CD14-positive monocyte (primary cell): ENCODE data around the gene ZNF343. TPM values are rescaled to one million over a fixed set of nuclear protein-coding genes. Genes with fewer than 3 reads are reported as not detected.

Source experiments
- DNase-seq, 3 donors: peaks; one replicate each; pipeline ENCODE4 v3.0.0-alpha.2; 2011 to 2022
- H2AFZ ChIP-seq: 2 replicates; pipeline ENCODE4 v1.6.0; 2012; ENCODE audit warnings: mild to moderate bottlenecking, low read depth, low read length, inconsistent platforms; ENCODE audit not compliant: insufficient read depth, poor library complexity, severe bottlenecking
- H3K27ac ChIP-seq, 2 donors: 1 replicate in 1 of 2; 2 replicates in 1 of 2; pipeline ENCODE4 v1.5.1; 2012 to 2013; ENCODE audit warnings: low read length in 2 of 2, control low read depth in 1 of 2, inconsistent platforms in 1 of 2, low read depth in 1 of 2, mild to moderate bottlenecking in 1 of 2
- H3K27me3 ChIP-seq, 2 donors: one replicate each; pipeline versions ENCODE4 v1.6.0 to v1.6.1; 2011 to 2013; ENCODE audit warnings: low read length in 2 of 2; ENCODE audit not compliant: control insufficient read depth in 2 of 2, insufficient read depth in 2 of 2
- H3K36me3 ChIP-seq, 2 donors: replicated peaks in 1 of 2; 1 replicate in 1 of 2; 2 replicates in 1 of 2; pipeline versions ENCODE4 v1.5.1 to v1.6.1; 2012 to 2013; ENCODE audit warnings: low read length in 2 of 2, control low read depth in 1 of 2, inconsistent platforms in 1 of 2, mild to moderate bottlenecking in 1 of 2; ENCODE audit not compliant: insufficient read depth in 2 of 2, control insufficient read depth in 1 of 2
- H3K4me1 ChIP-seq, 2 donors: 1 replicate in 1 of 2; 2 replicates in 1 of 2; pipeline versions ENCODE4 v1.5.1 to v1.6.1; 2012 to 2013; ENCODE audit warnings: low read length in 2 of 2, control low read depth in 1 of 2, inconsistent platforms in 1 of 2, mild to moderate bottlenecking in 1 of 2, moderate library complexity in 1 of 2; ENCODE audit not compliant: insufficient read depth in 2 of 2, control insufficient read depth in 1 of 2
- H3K4me2 ChIP-seq: replicated peaks from 2 replicates; pipeline ENCODE3; 2012; ENCODE audit warnings: low read length, moderate library complexity, mild to moderate bottlenecking; ENCODE audit not compliant: poor library complexity, severe bottlenecking; ENCODE audit errors: extremely low read depth
- H3K4me3 ChIP-seq, 3 experiments: fragments of 200-600 bp in 1 of 3; sonication (generic) in 1 of 3; replicated peaks in 1 of 3; 1 replicate in 2 of 3; 2 replicates in 1 of 3; pipeline ENCODE4 v1.5.1; 2011 to 2013; ENCODE audit warnings: low read length in 3 of 3, mild to moderate bottlenecking in 3 of 3, control low read depth in 2 of 3, low read depth in 2 of 3, inconsistent platforms in 1 of 3, moderate library complexity in 1 of 3
- H3K79me2 ChIP-seq: 2 replicates; pipeline ENCODE4 v1.6.0; 2012; ENCODE audit warnings: mild to moderate bottlenecking, control low read depth, inconsistent platforms, low read length, moderate library complexity; ENCODE audit not compliant: insufficient read depth
- H3K9ac ChIP-seq: 2 replicates; pipeline ENCODE4 v1.6.0; 2017; ENCODE audit warnings: low read length, mild to moderate bottlenecking; ENCODE audit not compliant: insufficient read depth, poor library complexity, severe bottlenecking
- H3K9me3 ChIP-seq, 2 donors: replicated peaks in 1 of 2; 1 replicate in 1 of 2; 2 replicates in 1 of 2; pipeline versions ENCODE4 v1.5.1 to v1.6.1; 2012 to 2013; ENCODE audit warnings: low read length in 2 of 2, control low read depth in 1 of 2; ENCODE audit not compliant: control insufficient read depth in 1 of 2, insufficient read depth in 1 of 2
- H4K20me1 ChIP-seq: 2 replicates; pipeline ENCODE4 v1.6.0; 2012; ENCODE audit warnings: mild to moderate bottlenecking, low read length, control low read depth, moderate library complexity; ENCODE audit not compliant: insufficient read depth
- H3K27ac Mint-ChIP-seq, 7 donors: one replicate each; pipeline ENCODE4 v1.8.0; 2020; ENCODE audit warnings: mild to moderate bottlenecking in 7 of 7, mixed read lengths in 7 of 7, moderate library complexity in 6 of 7, inconsistent platforms in 2 of 7
- H3K27me3 Mint-ChIP-seq, 3 donors: one replicate each; pipeline ENCODE4 v1.8.0; 2021 to 2022; ENCODE audit warnings: low read depth in 3 of 3, mild to moderate bottlenecking in 3 of 3, mixed read lengths in 3 of 3, moderate library complexity in 3 of 3, inconsistent platforms in 1 of 3
- H3K36me3 Mint-ChIP-seq, 2 donors: one replicate each; pipeline ENCODE4 v1.8.0; 2020; ENCODE audit warnings: mixed read lengths in 2 of 2, inconsistent platforms in 1 of 2, mild to moderate bottlenecking in 1 of 2
- H3K4me1 Mint-ChIP-seq: one replicate; pipeline ENCODE4 v1.8.0; 2020; ENCODE audit warnings: mild to moderate bottlenecking, mixed read lengths
- H3K4me3 Mint-ChIP-seq, 2 donors: one replicate each; pipeline ENCODE4 v1.8.0; 2020; ENCODE audit warnings: mild to moderate bottlenecking in 2 of 2, mixed read lengths in 2 of 2, moderate library complexity in 1 of 2
- H3K9me3 Mint-ChIP-seq, 7 donors: one replicate each; pipeline ENCODE4 v1.8.0; 2020 to 2022; ENCODE audit warnings: mixed read lengths in 7 of 7, mild to moderate bottlenecking in 6 of 7, moderate library complexity in 6 of 7, inconsistent platforms in 2 of 7
- WGBS: methylation state at CpG from one replicate; pipeline ENCODE4 v1.1.5; 2013; ENCODE audit warnings: missing lambda C conversion rate; ENCODE audit not compliant: insufficient coverage; 5-methylcytosine and 5-hydroxymethylcytosine counted together
- intact Hi-C, 2 donors: fragments of 100-400 bp; cut with micrococcal nuclease; formaldehyde crosslinking; loops; one replicate each; pipeline versions ENCODE4 v1.15.0 to v1.15.1; 2023
- polyA plus RNA-seq, 3 donors: library from polyadenylated mRNA; depleted of rRNA in 1 of 3; unstranded in 2 of 3; stranded (reverse) in 1 of 3; fragments of 300-500 nt in 2 of 3; fragments of >200 nt in 1 of 3; fragmentation: Illumina TruSeq in 2 of 3; gene quantifications; 1 replicate in 2 of 3; 2 replicates in 1 of 3; pipeline ENCODE4 v1.2.3, GENCODE V29; 2012 to 2021
- TF ChIP-seq, protein P1 (sequence below): fragments of 200-600 bp; IDR thresholded peaks from one replicate; pipeline ENCODE4 v1.8.0; 2022; ENCODE audit warnings: antibody characterized with exemption, mild to moderate bottlenecking

Gene ZNF343
- polyA plus RNA-seq, 3 donors, result 1.3 to 6.7 (median 1.3) TPM

DNA sequence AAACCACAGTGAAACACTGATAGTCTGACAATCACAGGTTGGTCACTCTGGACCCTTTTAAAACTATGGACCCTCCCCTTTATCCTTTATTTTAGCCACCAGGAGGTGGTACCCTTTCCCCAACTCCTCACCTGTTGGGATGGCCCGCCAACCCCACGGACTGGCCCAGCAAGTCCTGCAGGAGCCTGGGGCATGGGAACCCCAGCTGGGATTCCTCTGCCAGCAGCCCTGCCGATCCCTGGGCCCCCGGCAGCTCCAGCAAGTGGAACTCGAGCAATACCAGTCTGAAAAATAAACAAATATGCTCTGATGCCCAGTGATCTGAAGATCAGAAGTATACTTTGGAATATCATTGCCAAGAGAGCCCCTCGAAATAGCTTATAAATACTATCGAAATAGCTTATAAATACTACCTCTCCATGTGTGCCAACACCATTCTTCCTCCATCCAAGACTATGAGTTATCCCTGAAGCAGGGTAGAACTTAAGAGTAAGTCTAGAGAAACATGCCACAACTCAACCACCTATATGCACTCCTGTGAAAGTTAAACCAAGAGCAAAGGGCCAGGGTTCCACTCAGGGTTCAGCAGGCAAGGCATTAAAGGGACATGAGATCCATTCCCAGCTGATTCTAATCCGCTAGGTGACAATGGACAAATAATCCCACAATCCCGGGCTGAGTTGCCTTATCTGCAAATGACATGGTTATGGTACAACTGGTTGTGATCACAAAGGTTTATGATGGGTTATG is 44.9 kb downstream of the ZNF343 start:
- H3K36me3 Mint-ChIP-seq, result peaks cover 89 to 91% of the 10 kb centered on the region in 2 donors
- no peak overlapping the region for H3K27ac ChIP-seq
- H3K9me3 Mint-ChIP-seq, result no peaks in the 10 kb centered on the region
- H3K27me3 Mint-ChIP-seq, result peaks cover 0 to 2% (median 0%) of the 10 kb centered on the region in 3 donors
- H3K36me3 ChIP-seq, result peaks cover 90 to 100% of the 10 kb centered on the region in 2 donors
- H4K20me1 ChIP-seq, result peaks cover 72% of the 10 kb centered on the region
- TF ChIP-seq, protein P1, sequence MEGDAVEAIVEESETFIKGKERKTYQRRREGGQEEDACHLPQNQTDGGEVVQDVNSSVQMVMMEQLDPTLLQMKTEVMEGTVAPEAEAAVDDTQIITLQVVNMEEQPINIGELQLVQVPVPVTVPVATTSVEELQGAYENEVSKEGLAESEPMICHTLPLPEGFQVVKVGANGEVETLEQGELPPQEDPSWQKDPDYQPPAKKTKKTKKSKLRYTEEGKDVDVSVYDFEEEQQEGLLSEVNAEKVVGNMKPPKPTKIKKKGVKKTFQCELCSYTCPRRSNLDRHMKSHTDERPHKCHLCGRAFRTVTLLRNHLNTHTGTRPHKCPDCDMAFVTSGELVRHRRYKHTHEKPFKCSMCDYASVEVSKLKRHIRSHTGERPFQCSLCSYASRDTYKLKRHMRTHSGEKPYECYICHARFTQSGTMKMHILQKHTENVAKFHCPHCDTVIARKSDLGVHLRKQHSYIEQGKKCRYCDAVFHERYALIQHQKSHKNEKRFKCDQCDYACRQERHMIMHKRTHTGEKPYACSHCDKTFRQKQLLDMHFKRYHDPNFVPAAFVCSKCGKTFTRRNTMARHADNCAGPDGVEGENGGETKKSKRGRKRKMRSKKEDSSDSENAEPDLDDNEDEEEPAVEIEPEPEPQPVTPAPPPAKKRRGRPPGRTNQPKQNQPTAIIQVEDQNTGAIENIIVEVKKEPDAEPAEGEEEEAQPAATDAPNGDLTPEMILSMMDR, result no peak
- DNase-seq, result no peak
- peak overlapping the region in 1 of 7 donors; percentile 18 for H3K27ac Mint-ChIP-seq
- no peak overlapping the region for H3K9ac ChIP-seq
- peaks cover under 1 to 5% of the 10 kb centered on the region in 2 donors for H3K4me1 ChIP-seq
- H3K79me2 ChIP-seq, result peaks cover 33% of the 10 kb centered on the region
- WGBS, result 96% methylated on average over 5 of the region's 9 CpGs
- intact Hi-C loops, result loop anchor here in 1 of 2 donors (10.0 kb wide), 1 partner anchor 1129 kb away; no protein-coding TSS in a partner anchor
- no peaks in the 10 kb centered on the region for H3K9me3 ChIP-seq
- no peak overlapping the region for H3K4me3 Mint-ChIP-seq
- no peak overlapping the region for H2AFZ ChIP-seq
- no peak overlapping the region for H3K4me2 ChIP-seq
- H3K4me1 Mint-ChIP-seq, result peaks cover 10% of the 10 kb centered on the region
- H3K4me3 ChIP-seq, result no peak overlapping the region
- no peaks in the 10 kb centered on the region for H3K27me3 ChIP-seq

DNA sequence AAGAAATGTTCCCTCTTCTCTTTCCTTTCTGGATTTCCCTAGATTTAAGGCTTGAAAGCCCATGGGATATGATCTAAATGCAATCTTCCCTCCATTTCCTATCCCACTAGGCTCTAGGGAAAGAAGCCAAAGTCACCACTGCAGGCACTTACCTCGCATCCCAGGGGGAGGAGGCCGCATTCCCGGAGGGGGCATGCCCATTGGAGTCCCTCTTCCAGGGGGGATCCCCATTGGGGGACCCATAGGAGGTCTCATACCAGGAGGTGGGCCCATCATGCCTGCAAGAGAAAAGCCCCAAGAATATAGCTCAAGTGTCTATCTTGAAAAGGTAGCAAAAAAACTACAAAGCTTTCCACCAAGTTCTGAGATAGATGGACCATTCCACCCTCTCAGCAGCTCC is 46.2 kb downstream of the ZNF343 start:
- TF ChIP-seq, protein P1, result no peak
- Histone ChIP-seq H3K27me3 (no peaks in the 10 kb centered on the region), H3K9ac (no peak overlapping the region), H3K4me3 (no peak overlapping the region), H3K36me3 (peaks cover 82 to 93% of the 10 kb centered on the region in 2 donors), H3K27ac (no peak overlapping the region), H4K20me1 (peaks cover 59% of the 10 kb centered on the region), H2AFZ (no peak overlapping the region), H3K4me2 (no peak overlapping the region), H3K4me1 (no peaks in the 10 kb centered on the region), H3K9me3 (no peaks in the 10 kb centered on the region), H3K79me2 (peaks cover 20% of the 10 kb centered on the region)
- Mint-ChIP-seq H3K36me3 (peaks cover 88 to 92% of the 10 kb centered on the region in 2 donors), H3K4me3 (no peak overlapping the region), H3K9me3 (no peaks in the 10 kb centered on the region), H3K27me3 (peaks cover 0 to 2% (median 0%) of the 10 kb centered on the region in 3 donors), H3K27ac (no peak overlapping the region), H3K4me1 (peaks cover 2% of the 10 kb centered on the region)
- DNase-seq, result no peak
- WGBS, result 100% methylated on average over 2 of the region's 3 CpGs
- intact Hi-C loops, result loop anchor here in 1 of 2 donors (10.0 kb wide), 1 partner anchor 1128 kb away; no protein-coding TSS in a partner anchor
